Erythroblast (primary cell): ENCODE data around the gene COL13A1.

ENCODE experiments used
- DNase-seq, 2 experiments: peaks; one replicate each; lab custom pipeline; 2025; lab: John Stamatoyannopoulos, UW
- GATA1 ChIP-seq: IDR thresholded peaks from 2 replicates; pipeline ENCODE4 v1.6.1; 2011; ENCODE audit warnings: low read depth, mild to moderate bottlenecking, control low read depth, low read length, moderate library complexity
- POLR2A ChIP-seq: IDR thresholded peaks from 2 replicates; pipeline ENCODE4 v1.6.1; 2011; ENCODE audit warnings: mild to moderate bottlenecking, low read length

The COL13A1 gene

DNA sequence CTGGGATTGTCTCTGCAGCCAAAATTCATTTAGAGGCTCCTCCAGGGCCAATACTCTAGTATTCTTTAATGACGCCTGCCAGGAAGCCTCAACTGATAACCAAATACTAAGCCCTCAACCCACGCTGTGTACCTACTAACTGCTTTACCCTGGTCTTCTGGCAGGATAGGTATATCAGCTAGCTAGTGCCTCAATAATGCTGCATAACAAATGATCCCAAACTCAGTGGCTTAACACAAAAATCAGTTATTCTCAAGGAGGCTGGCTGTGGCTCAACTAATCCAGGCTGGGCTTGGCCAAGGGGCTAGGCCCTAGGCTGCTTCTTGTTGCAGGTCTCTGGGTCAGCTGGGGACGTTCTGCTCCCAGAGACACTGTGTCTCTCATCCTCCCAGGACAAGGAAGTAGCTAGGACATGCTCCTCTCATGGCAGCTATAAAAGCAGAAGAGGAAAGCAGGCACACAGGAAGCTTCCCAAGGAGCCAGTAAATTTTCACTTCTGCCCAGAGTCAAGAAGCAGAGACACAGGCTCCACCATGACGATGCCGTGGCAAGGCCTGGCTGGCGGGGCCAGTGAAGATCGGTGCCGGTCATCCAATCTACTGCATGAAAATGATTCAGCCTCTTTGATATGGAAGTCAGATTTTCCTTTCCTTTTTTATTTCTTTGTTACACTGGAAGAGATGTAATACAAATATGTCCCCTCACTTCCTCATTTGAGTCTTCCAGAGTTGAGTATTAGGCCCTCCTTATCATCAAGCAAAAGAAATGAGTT lies 28.6 kb upstream of the COL13A1 start:
- DNase-seq: no peak
- TF ChIP-seq GATA1 (no peak), POLR2A (no peak)

DNA sequence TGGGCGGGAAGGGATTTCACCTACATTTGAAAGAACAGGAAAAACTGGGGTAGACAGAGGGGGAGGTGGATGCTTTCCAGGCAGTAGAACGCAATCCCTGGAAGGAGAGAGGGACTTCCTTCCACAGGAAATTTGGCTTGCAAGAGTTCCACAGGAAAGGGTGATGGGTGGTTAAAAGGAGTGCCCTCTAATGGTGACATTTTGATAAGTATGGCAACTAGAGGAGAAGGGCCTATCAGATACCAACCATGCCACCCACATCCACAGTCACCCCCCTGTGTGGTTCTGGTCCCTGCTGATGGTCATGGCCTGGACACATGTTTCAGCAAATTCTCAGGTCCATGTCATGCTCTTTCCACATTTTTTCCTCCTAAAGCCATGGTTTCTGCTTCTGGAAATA lies 27.1 kb upstream of the COL13A1 start:
- no peak for DNase-seq
- TF ChIP-seq GATA1 (no peak), POLR2A (no peak)

DNA sequence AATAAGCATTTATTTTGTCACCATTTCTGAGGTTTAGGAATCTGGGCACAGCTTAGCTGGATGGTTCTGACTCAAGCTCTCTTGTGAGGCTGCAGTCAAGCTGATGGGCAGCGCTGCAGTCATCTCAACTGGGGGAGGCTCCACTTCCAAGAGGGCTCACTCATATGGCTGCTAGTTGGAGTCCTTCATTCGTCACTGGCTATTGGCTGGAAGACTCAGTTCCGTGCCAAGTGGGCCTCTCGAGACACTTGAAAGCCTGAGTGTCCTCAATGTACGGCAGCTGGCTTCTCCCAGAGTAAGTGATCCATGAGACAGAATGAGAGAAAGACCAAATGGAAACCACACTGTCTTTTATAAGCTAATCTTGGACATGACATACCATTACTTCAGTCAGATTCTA lies 21.6 kb upstream of the COL13A1 start:
- TF ChIP-seq GATA1: no peak
- no peak for TF ChIP-seq POLR2A
- no peak for DNase-seq

DNA sequence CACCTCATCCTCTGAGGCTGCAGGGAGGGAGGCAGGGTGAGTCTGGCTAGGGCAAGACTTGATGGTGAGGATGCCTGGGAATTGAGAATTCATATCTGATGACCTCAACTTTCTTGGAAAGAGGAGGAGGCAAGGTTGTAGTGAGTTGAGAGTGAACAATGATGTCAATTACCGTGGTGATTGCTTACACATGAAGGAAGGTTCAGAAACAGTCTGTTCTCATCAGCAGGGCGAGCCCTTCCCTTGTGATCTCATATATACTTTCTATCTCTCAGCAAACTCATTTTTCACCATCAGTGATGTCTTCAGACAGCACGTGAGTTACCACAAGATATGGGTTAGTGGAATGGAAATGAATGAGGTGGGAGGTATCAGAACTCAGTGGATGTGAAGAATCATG lies 20.1 kb upstream of the COL13A1 start:
- DNase-seq: no peak
- TF ChIP-seq GATA1 (no peak), POLR2A (no peak)

DNA sequence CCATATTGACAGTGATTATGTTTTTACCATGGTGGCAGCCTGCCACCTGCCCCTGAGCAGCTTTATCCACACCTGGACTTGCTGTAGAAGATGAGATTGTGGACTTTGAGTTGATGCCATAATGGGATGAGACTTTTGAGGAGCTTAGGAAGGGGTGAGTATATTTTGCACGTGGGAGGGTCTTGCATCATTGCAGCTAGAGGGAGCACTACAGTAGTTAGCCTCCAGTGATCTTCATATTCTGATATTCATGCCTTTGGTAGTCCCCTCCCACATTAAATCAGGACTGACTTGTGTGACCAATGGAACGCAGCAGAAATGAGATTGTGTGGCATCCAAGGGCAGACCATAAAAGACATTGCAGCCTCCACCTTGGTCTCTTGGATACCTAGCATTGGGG lies 18.2 kb upstream of the COL13A1 start:
- TF ChIP-seq POLR2A (no peak), GATA1 (no peak)
- no peak for DNase-seq

DNA sequence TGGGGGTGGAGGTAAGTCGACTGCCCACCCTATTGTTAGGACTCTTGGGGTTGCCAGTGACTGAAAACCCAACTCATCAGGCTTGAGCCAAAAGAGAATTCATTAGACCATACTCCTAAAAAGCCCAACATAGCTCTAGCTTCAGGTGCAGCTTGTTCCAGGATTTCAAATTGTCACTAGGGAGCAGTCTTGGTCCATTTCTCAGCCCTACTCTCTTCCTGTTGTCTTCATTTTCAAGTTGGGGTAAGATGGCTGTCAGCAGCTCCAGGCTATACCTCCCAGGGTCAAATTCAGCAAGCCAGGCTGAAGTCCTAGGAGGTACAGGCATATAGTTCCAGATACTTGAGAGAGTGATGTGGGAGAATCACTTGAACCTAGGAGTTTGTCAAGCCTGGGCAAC lies 14.9 kb upstream of the COL13A1 start:
- no peak for TF ChIP-seq GATA1
- no peak for TF ChIP-seq POLR2A
- DNase-seq: no peak

DNA sequence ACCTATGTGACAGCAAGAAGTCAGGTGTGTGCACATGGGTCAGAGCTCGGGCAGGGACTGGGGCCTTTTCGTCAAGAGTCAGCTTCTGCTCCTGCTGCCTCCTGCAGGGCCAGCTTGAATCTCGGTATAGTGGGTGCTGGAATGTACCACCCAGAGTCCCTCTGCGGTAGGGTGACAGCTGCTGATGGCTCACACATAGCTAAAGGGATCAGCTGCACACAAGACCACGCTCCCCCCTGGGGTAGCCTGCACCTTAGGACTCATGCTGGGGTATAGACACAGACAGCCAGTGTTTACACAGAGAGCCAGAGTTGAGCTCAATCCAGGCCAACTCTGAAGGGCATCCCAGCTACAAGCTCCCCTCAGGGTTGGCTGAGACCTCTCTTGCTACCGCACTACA lies 14.0 kb upstream of the COL13A1 start:
- TF ChIP-seq POLR2A (no peak), GATA1 (no peak)

DNA sequence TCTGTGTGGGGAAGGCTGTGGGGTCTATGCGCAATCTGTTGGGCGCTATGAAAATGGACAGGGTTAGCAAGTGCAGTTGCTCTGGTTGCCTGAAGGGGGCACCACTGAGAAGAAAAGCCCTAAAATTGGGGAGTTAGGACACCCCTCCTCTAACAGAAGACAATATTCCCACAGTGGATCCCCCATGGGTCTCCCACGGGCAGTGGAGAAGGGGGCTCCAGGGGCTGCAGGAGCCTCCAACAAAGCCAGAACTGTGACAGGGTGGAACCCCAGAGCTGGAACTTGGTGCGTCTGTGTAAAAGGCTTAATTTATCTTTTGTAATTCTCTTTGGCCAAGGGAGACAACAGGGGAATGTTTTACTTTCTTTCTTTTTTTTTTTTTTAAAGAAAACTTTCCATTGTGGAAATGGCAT lies 12.5 kb upstream of the COL13A1 start:
- TF ChIP-seq POLR2A: no peak
- peak in 1 of 2 experiments; percentile 22 for DNase-seq

More for the DNA sequence above, 14.0 kb upstream of the COL13A1 start:
- DNase-seq: no peak

DNA sequence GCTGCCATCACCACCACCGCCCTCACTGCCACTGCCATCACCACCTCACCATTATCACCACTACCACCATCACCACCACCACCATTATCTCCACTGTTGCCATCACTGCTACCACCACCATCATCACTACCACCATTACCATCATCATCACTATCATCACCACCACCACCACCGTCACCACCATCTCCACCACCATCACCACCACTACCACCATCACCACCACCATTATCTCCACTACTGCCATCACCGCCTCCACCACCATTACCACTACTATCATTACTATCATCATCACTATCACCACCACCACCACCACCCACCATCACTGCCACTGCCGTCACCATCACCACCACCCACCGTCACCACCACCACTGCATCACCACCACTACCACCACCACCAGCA lies 9.9 kb upstream of the COL13A1 start:
- no peak for DNase-seq
- TF ChIP-seq POLR2A (no peak), GATA1 (no peak)

DNA sequence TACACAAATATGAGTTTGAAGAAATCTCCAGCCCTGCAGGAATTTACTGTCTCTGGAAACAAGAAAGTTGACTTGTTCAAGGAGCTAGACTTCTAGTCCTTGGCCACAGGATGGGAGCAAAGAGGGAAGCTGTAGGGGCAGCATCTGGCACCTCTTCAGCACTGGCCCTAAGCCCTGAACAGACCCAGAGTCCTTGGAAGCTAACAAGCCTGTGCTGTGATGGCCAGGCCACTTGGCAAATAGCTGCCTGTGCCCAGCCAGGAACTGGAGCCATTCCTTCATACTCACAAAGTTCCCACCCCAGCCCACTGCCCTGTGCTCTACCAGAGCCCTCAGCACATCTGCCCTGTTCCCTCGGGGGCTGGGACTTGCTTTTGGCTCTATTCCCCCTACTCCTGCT lies 9.4 kb upstream of the COL13A1 start:
- no peak for DNase-seq
- TF ChIP-seq POLR2A: no peak
- TF ChIP-seq GATA1: no peak

DNA sequence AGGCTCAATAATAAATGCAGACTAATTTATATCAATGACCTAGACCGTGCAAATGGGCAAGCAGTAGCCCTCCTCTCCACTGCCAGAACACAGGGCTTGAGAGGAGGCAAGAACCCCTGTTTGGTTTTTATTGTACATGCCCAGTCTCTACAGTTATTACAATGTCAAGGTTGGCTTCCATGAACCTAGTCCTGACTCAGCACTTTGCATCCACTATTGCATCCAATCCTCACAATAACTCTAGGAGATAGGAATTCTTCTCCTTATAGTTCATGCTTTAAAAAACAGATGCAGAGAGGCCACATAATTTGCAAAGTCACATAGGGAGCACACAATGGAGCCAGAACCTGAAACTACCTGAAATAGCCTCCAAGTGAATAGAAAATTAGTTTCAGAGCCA lies 7.0 kb upstream of the COL13A1 start:
- no peak for DNase-seq

DNA sequence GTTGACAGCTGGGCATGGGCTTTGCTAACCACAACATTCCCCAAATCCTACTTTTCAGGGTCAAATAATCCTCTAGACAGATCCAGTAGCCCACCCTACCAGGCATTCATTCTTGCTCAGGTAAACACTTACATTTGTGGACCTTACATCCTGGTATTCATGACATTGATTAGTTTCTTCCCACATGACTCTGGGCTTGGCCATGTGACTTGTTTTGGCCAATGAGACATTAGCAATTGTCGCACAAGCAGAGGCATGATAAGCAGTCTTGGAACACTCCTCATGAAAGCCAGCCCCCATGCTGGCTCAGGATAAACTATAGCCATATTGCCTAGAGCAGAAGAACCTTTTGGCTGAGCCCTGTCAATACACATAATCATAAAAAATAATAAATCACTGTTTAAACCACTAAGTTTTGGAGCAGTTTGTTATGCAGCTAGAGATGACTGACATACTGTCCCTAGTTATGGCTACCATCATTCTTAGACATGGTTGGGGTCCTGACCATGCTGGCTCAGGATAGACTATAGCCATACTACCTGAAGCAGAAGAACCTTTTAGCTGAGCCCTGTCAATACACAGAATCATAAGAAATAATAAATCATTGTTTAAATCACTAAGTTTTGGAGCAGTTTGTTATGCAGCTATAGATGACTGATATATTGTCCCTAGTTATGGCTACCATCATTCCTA lies 6.3 kb upstream of the COL13A1 start:
- TF ChIP-seq POLR2A (no peak), GATA1 (no peak)
- DNase-seq: no peak

More for the DNA sequence above, 7.0 kb upstream of the COL13A1 start:
- no peak for TF ChIP-seq POLR2A
- no peak for TF ChIP-seq GATA1

DNA sequence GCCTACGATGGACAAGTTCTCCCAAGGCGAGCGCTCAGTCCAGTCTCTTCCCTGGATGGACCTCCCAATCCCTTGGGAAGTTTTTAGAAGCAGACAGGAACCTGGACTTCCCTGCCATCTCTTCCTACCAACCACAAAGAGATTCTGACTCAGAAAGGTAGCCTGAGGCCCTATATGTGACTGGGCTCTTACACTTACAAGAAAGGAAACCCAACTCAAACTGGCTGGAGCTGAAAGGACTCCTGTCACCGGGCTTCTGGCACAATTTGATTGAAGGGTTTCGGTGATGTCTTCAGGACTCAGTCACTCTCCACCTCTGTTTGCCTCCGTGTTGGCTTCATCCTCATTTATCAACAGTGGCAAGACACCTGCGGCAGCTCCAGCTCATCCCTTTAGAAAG lies 3.7 kb upstream of the COL13A1 start:
- TF ChIP-seq POLR2A (no peak), GATA1 (no peak)
- DNase-seq: no peak

DNA sequence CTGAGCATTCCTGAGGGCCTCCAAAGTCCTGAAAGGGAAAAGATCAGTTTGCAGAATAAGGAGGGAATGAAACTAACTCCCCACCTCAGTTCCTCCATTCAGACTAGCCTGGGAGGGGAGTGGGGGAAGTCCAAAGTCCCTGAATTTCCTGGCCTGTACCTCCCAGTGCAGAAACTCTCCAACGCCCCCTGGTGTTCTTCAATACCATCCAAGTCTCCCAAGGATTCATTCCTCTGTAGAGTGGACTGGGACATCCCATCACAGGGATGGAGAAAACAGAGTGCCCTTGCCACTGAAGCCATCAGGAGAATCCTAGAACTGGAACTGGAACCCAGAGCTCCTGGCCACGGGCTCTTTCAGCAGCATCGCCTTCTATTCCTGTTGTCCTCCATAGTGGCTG lies 1.6 kb upstream of the COL13A1 start:
- peak in 1 of 2 experiments; percentile 28 for DNase-seq
- TF ChIP-seq POLR2A: no peak
- no peak for TF ChIP-seq GATA1

DNA sequence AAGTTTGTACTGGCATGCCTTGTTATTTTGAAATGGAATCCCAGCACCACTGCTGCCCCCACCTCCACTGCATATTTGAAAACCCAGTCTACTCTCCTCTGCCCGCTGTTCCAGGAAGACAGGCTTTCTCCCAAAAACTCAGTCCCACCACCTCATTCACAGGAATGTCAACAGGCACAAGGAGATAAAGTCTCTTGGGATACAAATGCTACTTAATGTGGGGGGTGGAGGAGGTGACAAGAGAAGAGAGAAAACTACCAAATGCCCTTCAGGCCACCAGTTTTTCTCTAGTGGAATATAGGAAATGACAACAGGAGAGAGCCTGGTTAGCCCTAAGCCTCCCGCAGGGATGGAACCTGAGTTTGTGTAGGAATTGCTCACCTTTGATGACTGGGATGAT lies 1.0 kb upstream of the COL13A1 start:
- TF ChIP-seq GATA1: no peak
- DNase-seq: no peak

DNA sequence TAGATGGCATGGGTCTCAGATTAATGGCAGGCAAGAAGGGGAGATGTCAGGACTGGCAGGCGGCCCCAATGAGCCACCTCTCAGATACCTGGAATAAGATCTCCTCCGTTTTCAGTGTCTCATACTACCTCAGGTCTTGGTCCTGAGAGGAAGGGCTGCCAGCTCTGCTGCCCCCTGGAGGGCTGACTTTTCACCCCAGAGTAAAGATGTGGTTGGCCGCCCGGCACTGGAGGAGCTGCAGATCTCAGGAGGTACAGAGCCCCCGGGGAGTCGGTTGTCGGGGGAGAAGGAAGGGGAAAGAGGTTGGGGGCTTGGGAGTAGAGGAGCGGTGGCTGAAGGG lies 642 bp upstream of the COL13A1 start:
- DNase-seq: peak; percentile 7 to 19
- TF ChIP-seq GATA1 (no peak), POLR2A (no peak)
